HG03175 (cell line): ENCODE data around the gene AKAP12.
"Not testable (repeated sequence)": the region's sequence is repeated elsewhere in the genome, so short reads cannot be mapped to it uniquely, and the experiment has no call there.

Experiments used
- ATAC-seq: cut with Tn5 transposase; IDR thresholded peaks from one replicate; pipeline ENCODE4 v1.9.1; 2021; ENCODE audit warnings: mild to moderate bottlenecking, moderate library complexity; ENCODE audit not compliant: unreplicated experiment

The AKAP12 gene

GRCh38 chr6:151307501-151307900 lies 67.7 kb downstream of the AKAP12 start:
- ATAC-seq, result no peak

DNA sequence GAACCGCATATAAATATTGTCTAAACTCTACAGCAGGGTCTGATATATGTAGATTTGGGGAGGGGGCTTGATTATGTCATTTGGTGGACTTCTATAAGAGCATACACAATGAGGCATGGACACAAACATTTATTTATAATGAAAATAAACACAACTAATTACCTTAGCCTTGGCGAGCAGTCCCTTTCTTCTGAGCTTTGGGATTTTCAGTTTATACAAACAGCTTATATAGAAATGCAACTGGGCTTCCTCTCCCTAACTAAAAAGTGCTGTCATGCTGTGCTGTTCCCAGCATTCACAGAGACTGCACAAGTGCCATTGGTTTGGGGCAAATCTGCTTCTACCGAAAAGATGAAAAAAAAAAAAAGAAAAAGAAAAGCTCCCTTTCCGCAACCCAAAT lies 69.9 kb downstream of the AKAP12 start:
- no peak for ATAC-seq

DNA sequence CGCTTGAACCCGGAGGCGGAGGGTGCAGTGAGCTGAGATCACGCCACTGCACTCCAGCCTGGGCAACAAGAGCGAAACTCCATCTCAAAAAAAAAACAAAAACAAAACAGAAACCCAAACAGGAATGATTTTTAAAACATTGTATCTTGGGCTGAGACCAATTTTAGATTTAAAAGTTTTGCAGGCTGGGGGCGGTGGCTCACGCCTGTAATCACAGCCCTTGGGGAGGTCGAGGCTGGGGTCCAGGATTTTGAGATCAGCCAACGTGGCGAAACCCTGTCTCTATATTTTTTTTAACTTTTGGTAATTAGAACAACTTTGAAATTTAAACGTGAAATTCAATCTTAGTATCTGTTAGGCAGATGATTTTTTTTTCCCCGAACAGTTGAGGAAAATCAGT lies 70.5 kb downstream of the AKAP12 start:
- no peak for ATAC-seq

DNA sequence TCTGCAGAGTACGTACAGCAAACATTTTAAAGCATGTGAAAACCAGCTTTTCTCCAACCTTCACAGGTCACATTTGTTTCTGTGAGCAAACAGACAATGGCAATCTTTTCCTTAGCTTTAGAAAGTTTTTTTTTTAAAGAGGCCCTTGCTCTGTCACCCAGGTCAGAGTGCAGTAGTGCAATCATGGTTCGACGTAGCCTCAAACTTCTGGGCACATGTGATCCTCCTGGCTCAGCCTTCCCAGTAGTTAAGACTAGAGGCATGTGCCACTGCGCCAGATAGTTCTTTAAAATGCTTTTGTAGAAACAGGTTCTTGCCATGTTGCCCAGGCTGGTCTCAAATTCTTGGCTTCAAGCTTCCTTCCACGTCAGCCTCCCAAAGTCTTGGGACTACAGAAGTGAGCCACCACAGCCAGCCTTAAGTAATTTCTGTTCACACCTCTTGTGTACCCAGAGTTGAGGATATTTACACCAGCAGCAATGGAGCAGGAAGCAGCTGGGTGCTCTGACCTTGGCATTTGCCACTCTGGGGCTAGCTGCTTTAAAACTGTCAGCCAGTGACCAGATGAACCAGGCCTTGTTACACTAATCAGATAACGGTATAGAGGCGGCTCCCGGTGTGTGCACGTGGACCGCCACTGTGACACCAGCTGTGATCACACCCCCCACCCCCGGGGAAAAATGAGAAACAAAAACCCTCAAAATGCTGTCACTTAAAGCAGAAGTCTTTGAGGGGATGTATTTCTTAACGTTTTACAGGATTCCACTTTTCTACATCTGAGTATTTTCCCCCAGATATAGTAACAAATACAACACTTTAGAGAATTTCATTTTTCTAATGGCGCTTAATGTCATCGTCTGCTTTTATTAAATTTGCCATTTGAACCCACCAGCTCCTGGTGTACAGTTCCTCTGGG lies 71.3 kb downstream of the AKAP12 start:
- ATAC-seq, result no peak

GRCh38 chr6:151313066-151313491 lies 73.3 kb downstream of the AKAP12 start:
- no peak for ATAC-seq

DNA sequence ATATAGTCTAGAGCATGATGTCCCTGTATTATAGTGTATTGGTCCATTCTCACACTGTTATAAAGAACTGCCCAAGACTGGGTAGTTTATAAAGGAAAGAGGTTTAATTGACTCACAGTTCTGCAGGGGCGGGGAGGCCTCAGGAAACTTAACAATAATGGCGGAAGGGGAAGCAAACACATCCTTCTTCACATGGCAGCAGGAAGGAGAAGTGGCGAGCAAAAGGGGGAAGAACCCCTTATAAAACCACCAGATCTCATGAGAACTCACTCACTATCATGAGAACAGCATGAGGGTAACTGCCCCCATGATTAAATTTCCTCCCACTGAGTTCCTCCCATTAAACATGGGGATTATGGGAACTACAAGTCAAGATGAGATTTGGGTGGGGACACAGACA lies 75.9 kb downstream of the AKAP12 start:
- not testable (repeated sequence) for ATAC-seq

- ATAC-seq, result no peak
Measured at GRCh38 chr6:151317103-151317994, 77.6 kb downstream of the AKAP12 start.

GRCh38 chr6:151317995-151318365 lies 78.2 kb downstream of the AKAP12 start:
- ATAC-seq, result no peak

DNA sequence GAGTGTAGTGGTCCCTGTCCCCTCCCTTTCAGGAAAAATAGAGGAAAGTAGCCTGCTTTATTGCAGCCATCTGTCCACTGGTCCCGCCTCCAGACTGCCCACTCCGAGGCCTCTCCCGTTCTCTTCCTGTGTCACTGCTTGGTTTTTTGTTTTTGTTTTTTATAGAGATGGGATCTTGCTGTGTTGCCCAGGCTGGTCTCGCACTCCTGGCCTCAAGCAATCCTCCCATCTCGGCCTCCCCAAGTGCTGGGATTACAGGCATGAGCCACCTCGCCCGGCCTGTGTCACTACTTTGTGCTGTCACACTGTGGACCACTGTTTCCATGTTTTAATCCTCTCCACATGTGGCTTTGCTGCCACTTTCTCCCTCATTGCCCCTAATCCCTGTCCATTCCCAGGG lies 80.4 kb downstream of the AKAP12 start:
- ATAC-seq, result no peak

- ATAC-seq, result no peak
Measured at GRCh38 chr6:151321438-151321837, 81.7 kb downstream of the AKAP12 start.

DNA sequence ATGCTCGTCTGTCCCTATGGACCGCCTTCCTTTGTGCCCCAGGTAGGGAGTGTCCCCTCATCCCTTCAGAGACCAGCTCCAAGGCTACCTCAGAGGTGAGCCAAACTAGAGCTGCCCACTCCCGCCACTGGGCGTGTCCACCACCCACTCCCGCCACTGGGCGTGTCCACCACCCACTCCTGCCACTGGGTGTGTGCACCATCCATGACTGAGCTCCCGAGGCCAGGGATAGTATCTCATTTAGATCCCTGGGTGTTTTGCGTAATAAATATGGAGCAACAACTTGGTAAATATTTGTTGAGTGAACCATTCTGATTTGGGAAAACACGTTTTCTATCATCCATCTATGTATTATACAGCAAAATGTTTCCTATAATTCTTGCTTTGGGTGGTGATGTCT lies 82.8 kb downstream of the AKAP12 start:
- ATAC-seq, result no peak

GRCh38 chr6:151323791-151324487 lies 84.2 kb downstream of the AKAP12 start:
- peak; percentile 86 for ATAC-seq

GRCh38 chr6:151324488-151324825 lies 84.7 kb downstream of the AKAP12 start:
- ATAC-seq, result peak; percentile 10

DNA sequence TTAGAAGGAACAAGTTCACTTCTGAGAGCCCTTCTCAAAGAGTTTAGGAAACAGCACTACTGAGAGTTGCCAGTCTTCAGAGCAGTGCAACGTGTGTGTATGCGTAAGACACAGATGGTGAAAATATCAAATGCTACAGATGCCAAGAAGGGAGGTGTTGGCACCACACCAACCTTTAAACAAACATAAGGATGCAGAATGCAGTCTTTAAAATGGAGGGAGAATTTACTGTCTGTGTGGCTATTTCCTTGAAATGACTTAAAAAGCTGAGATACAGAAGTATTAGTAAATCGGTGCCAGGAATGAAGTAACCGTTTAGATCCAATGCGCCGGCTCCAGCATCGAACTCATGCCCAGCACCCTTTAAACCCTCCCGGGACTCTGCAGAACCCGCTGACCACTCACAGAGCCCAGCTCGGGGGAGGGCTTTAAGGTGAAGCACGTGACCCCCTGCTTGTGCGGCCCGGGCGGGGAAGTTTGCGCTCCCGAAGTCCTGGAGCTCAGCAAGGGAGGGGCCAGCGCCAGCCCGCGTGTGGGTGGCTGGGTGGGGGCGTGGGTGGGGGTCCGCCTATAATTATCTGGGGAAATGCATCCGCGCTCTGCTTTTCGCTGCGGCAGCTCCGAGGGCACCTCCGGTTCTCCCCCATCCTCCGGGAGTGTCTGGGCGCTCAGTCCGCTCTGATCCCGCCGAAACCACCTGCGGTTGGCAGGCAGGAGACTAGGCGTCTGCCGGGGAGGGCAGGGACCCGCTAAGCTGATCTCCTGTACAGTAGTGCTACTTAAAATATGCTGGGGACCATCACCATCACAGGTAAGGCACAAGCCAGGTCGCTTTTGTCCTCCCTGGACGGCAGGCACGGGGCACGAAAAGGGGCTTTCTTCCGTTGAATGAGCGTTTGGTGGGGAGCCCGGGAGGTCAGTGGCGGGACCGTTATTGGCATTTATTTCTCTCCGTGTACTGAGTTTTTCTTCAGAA lies 85.6 kb downstream of the AKAP12 start:
- no peak for ATAC-seq

DNA sequence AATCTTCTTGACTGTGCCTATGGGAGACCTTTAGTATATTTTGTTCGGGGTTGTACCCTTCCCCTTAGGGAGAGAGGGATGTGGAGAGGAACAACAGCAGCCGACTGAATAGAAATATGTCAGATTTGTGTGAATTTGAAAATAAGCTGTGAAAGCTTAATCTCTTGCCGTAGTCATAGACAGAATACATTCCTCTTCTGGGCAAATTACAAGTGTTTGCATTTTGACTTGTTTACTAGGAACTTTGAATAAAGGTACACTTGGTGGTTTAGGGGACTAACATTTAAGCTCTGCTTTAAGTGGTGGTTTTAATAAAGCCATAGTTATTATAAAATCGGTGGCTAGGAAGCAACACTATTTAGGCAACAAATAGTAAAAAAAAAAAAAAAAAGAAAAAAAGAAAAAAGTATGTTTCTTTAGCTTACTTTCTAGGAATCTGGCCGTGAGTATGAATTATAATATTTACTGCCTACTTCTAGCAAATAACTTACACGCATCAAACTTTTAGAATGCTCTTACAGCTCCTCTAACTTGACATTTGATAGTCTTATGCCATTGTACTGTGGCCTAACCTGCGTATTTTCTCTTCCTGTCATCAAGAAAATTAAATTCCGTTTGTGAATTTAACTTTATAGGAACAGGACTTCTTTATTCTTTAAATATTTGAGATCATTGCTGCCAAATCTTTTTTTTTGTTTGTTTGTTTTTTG lies 86.5 kb downstream of the AKAP12 start:
- ATAC-seq, result no peak

- no peak for ATAC-seq
Measured at GRCh38 chr6:151327101-151327500, 87.3 kb downstream of the AKAP12 start.

DNA sequence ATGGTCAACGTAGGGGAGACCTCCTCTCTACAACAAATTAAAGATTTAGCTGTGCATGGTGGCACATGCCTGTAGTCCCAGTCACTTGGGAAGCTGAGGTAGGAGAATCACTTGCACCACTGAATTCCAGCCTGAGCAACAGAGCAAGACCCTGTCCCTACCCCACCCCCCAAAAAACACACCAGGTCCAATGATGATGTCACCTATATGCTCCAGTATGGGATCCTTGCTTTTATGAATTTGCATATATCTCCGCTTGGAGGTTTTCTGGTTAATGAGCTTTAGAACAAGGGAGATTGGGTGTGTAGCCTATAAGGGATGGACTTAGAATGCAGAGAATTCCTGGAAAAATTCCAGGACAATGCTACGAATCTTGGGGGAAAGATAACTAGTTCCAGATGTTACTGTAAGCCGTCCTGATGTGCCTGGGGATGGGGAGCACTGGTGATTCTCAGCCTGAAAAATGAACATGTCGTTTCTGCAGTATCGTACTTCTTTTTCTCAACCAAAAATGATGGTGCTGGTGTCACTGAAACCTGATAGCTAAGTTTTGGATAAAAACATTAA lies 90.4 kb downstream of the AKAP12 start:
- ATAC-seq, result no peak

GRCh38 chr6:151335930-151336329 lies 96.2 kb downstream of the AKAP12 start:
- no peak for ATAC-seq

DNA sequence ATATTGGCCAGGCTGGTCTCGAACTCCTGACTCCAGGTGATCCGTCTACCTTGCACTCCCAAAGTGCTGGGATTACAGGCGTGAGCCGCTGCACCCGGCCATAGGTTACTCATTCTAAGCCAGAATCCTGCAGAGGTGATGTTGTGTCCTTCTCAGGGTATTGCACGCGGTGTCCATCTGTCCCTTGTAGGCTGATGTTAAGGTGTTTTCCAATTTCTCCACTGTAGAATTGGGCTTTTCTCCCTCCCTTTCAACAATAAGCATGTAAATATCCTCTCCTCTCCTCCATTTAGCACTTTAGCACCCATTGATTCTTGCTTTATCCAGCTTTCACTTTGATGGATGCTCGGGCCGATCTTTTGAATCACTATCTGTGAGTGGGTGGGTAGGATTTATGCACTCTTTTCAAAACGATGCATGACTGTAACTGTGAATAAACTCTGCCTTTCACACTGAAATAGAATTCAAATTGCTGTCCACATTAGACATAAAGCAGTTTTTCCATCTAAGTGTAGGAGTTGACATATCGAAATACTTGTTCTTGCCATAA lies 99.0 kb downstream of the AKAP12 start:
- no peak for ATAC-seq
